ENCODE data around the gene KRTAP20-4.

Gene KRTAP20-4

GRCh38 chr21:30638686-30639085 lies 18.3 kb downstream of the KRTAP20-4 start:
- Histone ChIP-seq H3K4me1 (ENCODE audit: control insufficient read depth, insufficient read depth, low read length, poor library complexity, severe bottlenecking) (no peaks in the 10 kb centered on the region), H3K27ac (ENCODE audit: insufficient read depth, low read length, poor library complexity, severe bottlenecking) (no peak overlapping the region), H3K9me3 (ENCODE audit: control insufficient read depth, low read length) (no peaks in the 10 kb centered on the region), H3K27me3 (replicated peaks; ENCODE audit: control insufficient read depth, insufficient read depth, low read length, poor library complexity, severe bottlenecking) (no peaks in the 10 kb centered on the region), H3K4me3 (ENCODE audit: insufficient read depth, low read depth, low read length, poor library complexity, severe bottlenecking) (no peak overlapping the region), H3K36me3 (ENCODE audit: control insufficient read depth, insufficient read depth, low read length) (no peaks in the 10 kb centered on the region)
- no peak for DNase-seq

GRCh38 chr21:30642564-30642963 lies 22.1 kb downstream of the KRTAP20-4 start, which contains the start of gene KRTAP20-3:
Gene KRTAP20-3, plus strand, starts transcription at chr21:30642864.
- H3K9me3 ChIP-seq (ENCODE audit: control insufficient read depth, low read length), result no peaks in the 10 kb centered on the region
- H3K4me1 ChIP-seq (ENCODE audit: control insufficient read depth, insufficient read depth, low read length, poor library complexity, severe bottlenecking), result no peaks in the 10 kb centered on the region
- H3K27me3 ChIP-seq (replicated peaks; ENCODE audit: control insufficient read depth, insufficient read depth, low read length, poor library complexity, severe bottlenecking), result no peaks in the 10 kb centered on the region
- H3K27ac ChIP-seq (ENCODE audit: insufficient read depth, low read length, poor library complexity, severe bottlenecking), result no peak within 1 kb of the TSS
- no peaks in the 10 kb centered on the region for H3K36me3 ChIP-seq (ENCODE audit: control insufficient read depth, insufficient read depth, low read length)
- H3K4me3 ChIP-seq (ENCODE audit: insufficient read depth, low read depth, low read length, poor library complexity, severe bottlenecking), result no peak within 1 kb of the TSS
- DNase-seq, result no peak

- Histone ChIP-seq H3K27me3 (replicated peaks; ENCODE audit: control insufficient read depth, insufficient read depth, low read length, poor library complexity, severe bottlenecking) (no peaks in the 10 kb centered on the region), H3K4me3 (ENCODE audit: insufficient read depth, low read depth, low read length, poor library complexity, severe bottlenecking) (no peak overlapping the region), H3K9me3 (ENCODE audit: control insufficient read depth, low read length) (no peaks in the 10 kb centered on the region), H3K4me1 (ENCODE audit: control insufficient read depth, insufficient read depth, low read length, poor library complexity, severe bottlenecking) (no peaks in the 10 kb centered on the region), H3K36me3 (ENCODE audit: control insufficient read depth, insufficient read depth, low read length) (no peaks in the 10 kb centered on the region), H3K27ac (ENCODE audit: insufficient read depth, low read length, poor library complexity, severe bottlenecking) (no peak overlapping the region)
- no peak for DNase-seq
Measured at GRCh38 chr21:30646904-30647414, 26.5 kb downstream of the KRTAP20-4 start.

GRCh38 chr21:30652891-30653290 lies 32.5 kb downstream of the KRTAP20-4 start:
- Histone ChIP-seq H3K4me1 (ENCODE audit: control insufficient read depth, insufficient read depth, low read length, poor library complexity, severe bottlenecking) (no peaks in the 10 kb centered on the region), H3K4me3 (ENCODE audit: insufficient read depth, low read depth, low read length, poor library complexity, severe bottlenecking) (no peak overlapping the region), H3K9me3 (ENCODE audit: control insufficient read depth, low read length) (no peaks in the 10 kb centered on the region), H3K27ac (ENCODE audit: insufficient read depth, low read length, poor library complexity, severe bottlenecking) (no peak overlapping the region), H3K36me3 (ENCODE audit: control insufficient read depth, insufficient read depth, low read length) (no peaks in the 10 kb centered on the region), H3K27me3 (replicated peaks; ENCODE audit: control insufficient read depth, insufficient read depth, low read length, poor library complexity, severe bottlenecking) (no peaks in the 10 kb centered on the region)
- DNase-seq, result no peak

GRCh38 chr21:30668776-30669175 lies 48.3 kb downstream of the KRTAP20-4 start:
- Histone ChIP-seq H3K27ac (ENCODE audit: insufficient read depth, low read length, poor library complexity, severe bottlenecking) (no peak overlapping the region), H3K4me3 (ENCODE audit: insufficient read depth, low read depth, low read length, poor library complexity, severe bottlenecking) (no peak overlapping the region), H3K27me3 (replicated peaks; ENCODE audit: control insufficient read depth, insufficient read depth, low read length, poor library complexity, severe bottlenecking) (no peaks in the 10 kb centered on the region), H3K9me3 (ENCODE audit: control insufficient read depth, low read length) (no peaks in the 10 kb centered on the region), H3K36me3 (ENCODE audit: control insufficient read depth, insufficient read depth, low read length) (no peaks in the 10 kb centered on the region), H3K4me1 (ENCODE audit: control insufficient read depth, insufficient read depth, low read length, poor library complexity, severe bottlenecking) (no peaks in the 10 kb centered on the region)
- DNase-seq, result no peak

All from effector memory CD4-positive, alpha-beta T cell (primary cell).